ENCODE data around the gene ATRNL1. TPM values are rescaled to one million over a fixed set of nuclear protein-coding genes. Genes with fewer than 3 reads are reported as not detected.

Gene ATRNL1
- total and polyA plus RNA-seq, 2 of the 8 experiments (the other 6 are each of a cell fraction or from before 2014, with no cell fraction given) = 5.1 to 17.6 TPM

- Histone ChIP-seq H3K27ac (ENCODE audit: low read depth, low read length) (no peak overlapping the region), H3K9me3 (ENCODE audit: insufficient read depth in 2 of 2, low read depth in 1 of 2, low read length in 1 of 2) (0 out of 4 replicates have a peak, but pooled peaks cover 0 to 6% of the 10 kb centered on the region in 2 experiments), H3K27me3 (replicated peaks in 1 of 4; ENCODE audit: control insufficient read depth in 3 of 4, extremely low read depth in 1 of 4, insufficient read depth in 3 of 4, low read length in 3 of 4) (no peaks in the 10 kb centered on the region), H3K23me2 (ENCODE audit: low read depth, low read length) (no peaks in the 10 kb centered on the region), H2BK5ac (ENCODE audit: low read depth, low read length) (no peak overlapping the region), H3K79me2 (ENCODE audit: control insufficient read depth in 1 of 2, insufficient read depth in 2 of 2, low read length in 2 of 2) (no peaks in the 10 kb centered on the region), H4K8ac (ENCODE audit: extremely low read depth, insufficient read depth, low read length) (no peak overlapping the region), H4K20me1 (replicated peaks in 1 of 2; ENCODE audit: control insufficient read depth in 1 of 2, insufficient read depth in 2 of 2, low read length in 2 of 2) (no peaks in the 10 kb centered on the region), H3K9ac (replicated peaks in 1 of 4; ENCODE audit: extremely low read depth in 1 of 4, low read depth in 3 of 4, low read length in 3 of 4) (no peak overlapping the region), H3K56ac (replicated peaks; ENCODE audit: insufficient read length, low read depth, low read length) (no peak overlapping the region), H2BK20ac (ENCODE audit: low read length) (no peak overlapping the region), H4K91ac (replicated peaks; ENCODE audit: insufficient read length, low read length) (no peak overlapping the region), H2AK5ac (ENCODE audit: low read depth, low read length) (no peak overlapping the region), H2AFZ (ENCODE audit: low read length) (no peak overlapping the region), H3K4me3 (ENCODE audit: extremely low read depth in 1 of 4, insufficient read depth in 2 of 4, low read depth in 3 of 4, low read length in 4 of 4) (no peak overlapping the region), H2BK120ac (replicated peaks; ENCODE audit: low read depth, low read length) (no peak overlapping the region), H3K79me1 (ENCODE audit: low read depth, low read length) (no peaks in the 10 kb centered on the region), H3K4me2 (ENCODE audit: insufficient read depth in 1 of 2, low read depth in 2 of 2, low read length in 2 of 2) (no peak overlapping the region), H2BK12ac (ENCODE audit: low read depth, low read length) (no peak overlapping the region), H4K5ac (ENCODE audit: insufficient read length, low read depth, low read length) (no peak overlapping the region), H3K36me3 (ENCODE audit: control insufficient read depth in 2 of 4, insufficient read depth in 4 of 4, low read length in 3 of 4) (no peaks in the 10 kb centered on the region), H3K14ac (ENCODE audit: insufficient read length) (no peak overlapping the region), H3K4me1 (replicated peaks in 1 of 4; ENCODE audit: control insufficient read depth in 3 of 4, insufficient read depth in 4 of 4, low read length in 3 of 4) (no peaks in the 10 kb centered on the region), H3K4ac (replicated peaks; ENCODE audit: insufficient read length, low read depth, low read length) (no peak overlapping the region), H3K18ac (ENCODE audit: extremely low read depth, low read length) (no peak overlapping the region), H2BK15ac (ENCODE audit: low read length) (no peak overlapping the region), H3K23ac (ENCODE audit: insufficient read length) (no peak overlapping the region)
- CTCF ChIA-PET (ENCODE audit: partially characterized antibody) = no interaction called here
- no peak for DNase-seq (ENCODE audit: low read depth in 1 of 2, low spot score in 2 of 2)
- no peak for FAIRE-seq
- POLR2A ChIA-PET (ENCODE audit: partially characterized antibody) = no interaction called here
- TF ChIP-seq CHD7 (IDR thresholded peaks at IDR 0.05; ENCODE audit: insufficient replicate concordance, low read length) = no peak
Observed at GRCh38 chr10:115222039-115222438, 128.9 kb downstream of the ATRNL1 start.

Measured in H1 (cell line).